Endodermal cell (in vitro differentiated cells): Measurements from ENCODE around the gene SPESP1. TPM values are rescaled to one million over a fixed set of nuclear protein-coding genes. Genes with fewer than 3 reads are reported as not detected.

Experiments
- DNase-seq: peaks from one replicate; pipeline ENCODE4 v3.0.0-alpha.2; 2017
- H3K27ac ChIP-seq: 2 replicates; pipeline ENCODE4 v1.5.1; 2013; ENCODE audit warnings: mild to moderate bottlenecking, low read depth, low read length, moderate library complexity
- H3K27me3 ChIP-seq: 2 replicates; pipeline ENCODE4 v1.6.1; 2013; ENCODE audit warnings: mild to moderate bottlenecking, low read length, moderate library complexity; ENCODE audit not compliant: insufficient read depth, control insufficient read depth, poor library complexity, severe bottlenecking
- H3K36me3 ChIP-seq: 2 replicates; pipeline ENCODE4 v1.7.0; 2013; ENCODE audit warnings: mild to moderate bottlenecking, low read length, moderate library complexity; ENCODE audit not compliant: control insufficient read depth, insufficient read depth
- H3K4me1 ChIP-seq: one replicate; pipeline ENCODE4 v1.7.0; 2013; ENCODE audit warnings: low read length; ENCODE audit not compliant: control insufficient read depth, insufficient read depth
- H3K4me3 ChIP-seq: 2 replicates; pipeline ENCODE4 v1.5.1; 2013; ENCODE audit warnings: mild to moderate bottlenecking, low read length, moderate library complexity
- H3K9ac ChIP-seq: 2 replicates; pipeline ENCODE4 v1.6.1; 2013; ENCODE audit warnings: mild to moderate bottlenecking, low read length, moderate library complexity; ENCODE audit not compliant: poor library complexity, severe bottlenecking; ENCODE audit errors: extremely low read depth
- H3K9me3 ChIP-seq: 2 replicates; pipeline ENCODE4 v1.6.1; 2013; ENCODE audit warnings: mild to moderate bottlenecking, low read length, moderate library complexity; ENCODE audit not compliant: control insufficient read depth
- H3K27ac Mint-ChIP-seq: 2 replicates; pipeline ENCODE4 v1.8.0; 2020; ENCODE audit warnings: mixed read lengths
- H3K27me3 Mint-ChIP-seq: 2 replicates; pipeline ENCODE4 v1.8.0; 2021; ENCODE audit warnings: mild to moderate bottlenecking, mixed read lengths; ENCODE audit not compliant: insufficient read depth
- H3K36me3 Mint-ChIP-seq: 2 replicates; pipeline ENCODE4 v1.8.0; 2020; ENCODE audit warnings: low read depth, mixed read lengths
- H3K4me1 Mint-ChIP-seq: 2 replicates; pipeline ENCODE4 v1.8.0; 2020; ENCODE audit warnings: mixed read lengths
- H3K4me3 Mint-ChIP-seq: 2 replicates; pipeline ENCODE4 v1.8.0; 2020; ENCODE audit warnings: mild to moderate bottlenecking, moderate library complexity, mixed read lengths
- H3K9me3 Mint-ChIP-seq: 2 replicates; pipeline ENCODE4 v1.8.0; 2020; ENCODE audit warnings: mild to moderate bottlenecking, mixed read lengths
- CTCF ChIP-seq: fragments of 200-600 bp; sonication (generic); conservative IDR thresholded peaks from 2 replicates; pipeline ENCODE4 v1.5.0; 2021; ENCODE audit warnings: antibody characterized with exemption, mild to moderate bottlenecking
- WGBS, 2 experiments: methylation state at CpG; one replicate each; pipeline versions ENCODE4 v1.1.5 to v1.1.7; 2013; ENCODE audit warnings: missing lambda C conversion rate in 2 of 2, mixed read lengths in 1 of 2; ENCODE audit not compliant: insufficient coverage in 1 of 2, insufficient read length in 1 of 2; 5-methylcytosine and 5-hydroxymethylcytosine counted together
- total RNA-seq, 2 donors: library from RNA; stranded (reverse); fragmentation: NEBNext Ultra II Directional in 1 of 2; extraction: Animal tissue kit (Norgen Biotek cat#: 25700) in 1 of 2; gene quantifications; 2 replicates in 1 of 2; 3 replicates in 1 of 2; pipeline ENCODE4 v1.2.1, GENCODE V29; 2021

Gene SPESP1
- total RNA-seq, 2 donors from 2014 or later: not detected

GRCh38 chr15:68987120-68987519 is 56.8 kb downstream of the SPESP1 start:
- H3K4me1 ChIP-seq: no peaks in the 10 kb centered on the region
- TF ChIP-seq CTCF: no peak
- peaks cover 5% of the 10 kb centered on the region for H3K27me3 Mint-ChIP-seq
- H3K27ac ChIP-seq: no peak overlapping the region
- peaks cover 38% of the 10 kb centered on the region for H3K9me3 Mint-ChIP-seq
- no peak overlapping the region for H3K4me3 Mint-ChIP-seq
- peaks cover 16% of the 10 kb centered on the region for H3K9me3 ChIP-seq
- H3K4me3 ChIP-seq: no peak overlapping the region
- H3K36me3 ChIP-seq: no peaks in the 10 kb centered on the region
- H3K36me3 Mint-ChIP-seq: no peaks in the 10 kb centered on the region
- H3K9ac ChIP-seq: no peak overlapping the region
- no peak for DNase-seq
- WGBS, 2 experiments: 90 to 97% methylated on average over 5 to 6 of the region's 6 CpGs
- no peaks in the 10 kb centered on the region for H3K27me3 ChIP-seq
- H3K27ac Mint-ChIP-seq: no peak overlapping the region
- H3K4me1 Mint-ChIP-seq: peaks cover 16% of the 10 kb centered on the region

- H3K4me3 Mint-ChIP-seq: no peak overlapping the region
- H3K27me3 ChIP-seq: no peaks in the 10 kb centered on the region
- no peak overlapping the region for H3K27ac ChIP-seq
- H3K9me3 ChIP-seq: peaks cover 16% of the 10 kb centered on the region
- peaks cover 38% of the 10 kb centered on the region for H3K9me3 Mint-ChIP-seq
- DNase-seq: no peak
- no peak for TF ChIP-seq CTCF
- H3K36me3 ChIP-seq: no peaks in the 10 kb centered on the region
- no peak overlapping the region for H3K27ac Mint-ChIP-seq
- no peak overlapping the region for H3K9ac ChIP-seq
- H3K4me1 Mint-ChIP-seq: peaks cover 16% of the 10 kb centered on the region
- 56 to 67% methylated on average over 1 of the region's 1 CpG for WGBS, 2 experiments
- no peak overlapping the region for H3K4me3 ChIP-seq
- peaks cover 2% of the 10 kb centered on the region for H3K4me1 ChIP-seq
- H3K36me3 Mint-ChIP-seq: no peaks in the 10 kb centered on the region
- peaks cover 5% of the 10 kb centered on the region for H3K27me3 Mint-ChIP-seq
These were observed 57.4 kb downstream of the SPESP1 start for GRCh38 chr15:68987676-68988075.

GRCh38 chr15:68989541-68990230 is 59.4 kb downstream of the SPESP1 start:
- no peaks in the 10 kb centered on the region for H3K36me3 ChIP-seq
- DNase-seq: no peak
- Mint-ChIP-seq H3K27me3 (peaks cover 5% of the 10 kb centered on the region), H3K4me3 (no peak overlapping the region), H3K36me3 (no peaks in the 10 kb centered on the region), H3K4me1 (peaks cover 21% of the 10 kb centered on the region), H3K27ac (no peak overlapping the region), H3K9me3 (peaks cover 34% of the 10 kb centered on the region)
- WGBS, 2 experiments: 80 to 94% methylated on average over 1 to 2 of the region's 2 CpGs
- no peak overlapping the region for H3K9ac ChIP-seq
- H3K4me1 ChIP-seq: peaks cover 2% of the 10 kb centered on the region
- H3K27ac ChIP-seq: no peak overlapping the region
- peaks cover 16% of the 10 kb centered on the region for H3K9me3 ChIP-seq
- no peaks in the 10 kb centered on the region for H3K27me3 ChIP-seq
- H3K4me3 ChIP-seq: no peak overlapping the region
- no peak for TF ChIP-seq CTCF
